Coronary artery (tissue), 2 donors: ENCODE measurements around the gene PIGV.

Source experiments
- DNase-seq: peaks from one replicate; pipeline ENCODE4 v3.0.0-alpha.2; 2017; ENCODE audit warnings: low spot score
- H3K27ac ChIP-seq, 2 donors: fragments of 200-600 bp; sonication (generic); one replicate each; pipeline ENCODE4 v1.5.1; 2016 to 2019
- H3K4me3 ChIP-seq: fragments of 200-600 bp; sonication (generic); 2 replicates; pipeline ENCODE4 v1.5.1; 2016; ENCODE audit warnings: mild to moderate bottlenecking, moderate library complexity
- CTCF ChIP-seq: fragments of 200-600 bp; sonication (generic); IDR thresholded peaks from one replicate; pipeline ENCODE4 v1.5.1; 2019; ENCODE audit warnings: antibody characterized with exemption

PIGV gene

GRCh38 chr1:26826261-26827105 is 38.7 kb downstream of the PIGV start, which contains the start of gene ZDHHC18:
Gene ZDHHC18, plus strand, starts transcription at chr1:26826688. Its CDS starts 117 bp downstream, at chr1:26826805.
- H3K4me3 ChIP-seq, result peak within 1 kb of the TSS; percentile 78
- DNase-seq, result no peak
- TF ChIP-seq CTCF, result peak; percentile 42

GRCh38 chr1:26827106-26827604 is 39.4 kb downstream of the PIGV start:
- peak overlapping the region; percentile 69 to 96 for H3K27ac ChIP-seq

More at GRCh38 chr1:26826261-26827105, 38.7 kb downstream of the PIGV start, which contains the start of gene ZDHHC18:
- peak within 1 kb of the TSS; percentile 78 to 96 for H3K27ac ChIP-seq

GRCh38 chr1:26827663-26828062 is 39.9 kb downstream of the PIGV start:
- no peak for TF ChIP-seq CTCF
- DNase-seq, result no peak
- peak overlapping the region; percentile 69 to 96 for H3K27ac ChIP-seq

More at GRCh38 chr1:26827106-26827604, 39.4 kb downstream of the PIGV start:
- no peak for TF ChIP-seq CTCF
- DNase-seq, result no peak
- peak overlapping the region; percentile 78 for H3K4me3 ChIP-seq

GRCh38 chr1:26828411-26828991 is 40.8 kb downstream of the PIGV start:
- H3K4me3 ChIP-seq, result peak overlapping the region; percentile 78
- no peak overlapping the region for H3K27ac ChIP-seq
- no peak for DNase-seq
- no peak for TF ChIP-seq CTCF

More at GRCh38 chr1:26827663-26828062, 39.9 kb downstream of the PIGV start:
- H3K4me3 ChIP-seq, result peak overlapping the region; percentile 78

- DNase-seq, result no peak
- no peak for TF ChIP-seq CTCF
- Histone ChIP-seq H3K27ac (no peak overlapping the region), H3K4me3 (peak overlapping the region; percentile 78)
Measured at GRCh38 chr1:26829184-26829911, 41.6 kb downstream of the PIGV start.

GRCh38 chr1:26831059-26831458 is 43.3 kb downstream of the PIGV start:
- TF ChIP-seq CTCF, result no peak
- Histone ChIP-seq H3K4me3 (no peak overlapping the region), H3K27ac (no peak overlapping the region)
- no peak for DNase-seq
